ENCODE data around the gene NT5DC3. TPM values are rescaled to one million over a fixed set of nuclear protein-coding genes. Genes with fewer than 3 reads are reported as not detected.

Gene NT5DC3
- total and polyA plus RNA-seq, 3 experiments from 2014 or later = 0.93 to 10.0 (median 9.9) TPM

- Histone ChIP-seq H3K4me3 (ENCODE audit: low read length) (no peak overlapping the region), H3K36me3 (ENCODE audit: insufficient read depth, low read length) (no peaks in the 10 kb centered on the region), H3K27me3 (ENCODE audit: insufficient read depth, low read length, poor library complexity, severe bottlenecking) (no peaks in the 10 kb centered on the region), H3K9me3 (ENCODE audit: low read length) (no peaks in the 10 kb centered on the region), H3K27ac (ENCODE audit: low read depth, low read length) (no peak overlapping the region), H3K4me1 (ENCODE audit: insufficient read depth, low read length) (no peaks in the 10 kb centered on the region)
- DNase-seq = no peak
- POLR2A ChIA-PET = no interaction called here
- Mint-ChIP-seq H3K9me3 (no peaks in the 10 kb centered on the region), H3K27ac (no peak overlapping the region), H3K4me3 (no peak overlapping the region), H3K36me3 (peaks cover 3 to 20% (median 4%) of the 10 kb centered on the region in 3 donors), H3K4me1 (no peaks in the 10 kb centered on the region), H3K27me3 (no peaks in the 10 kb centered on the region)
- CTCF ChIA-PET = no interaction called here
These were observed 72.4 kb downstream of the NT5DC3 start for GRCh38 chr12:103768467-103769123.

- no peaks in the 10 kb centered on the region for H3K27me3 Mint-ChIP-seq
- Histone ChIP-seq H3K36me3 (ENCODE audit: insufficient read depth, low read length) (no peaks in the 10 kb centered on the region), H3K27ac (ENCODE audit: low read depth, low read length) (no peak overlapping the region), H3K27me3 (ENCODE audit: insufficient read depth, low read length, poor library complexity, severe bottlenecking) (no peaks in the 10 kb centered on the region), H3K4me3 (ENCODE audit: low read length) (no peak overlapping the region), H3K9me3 (ENCODE audit: low read length) (no peaks in the 10 kb centered on the region), H3K4me1 (ENCODE audit: insufficient read depth, low read length) (no peaks in the 10 kb centered on the region)
- no peak overlapping the region for H3K4me3 Mint-ChIP-seq
- no peaks in the 10 kb centered on the region for H3K4me1 Mint-ChIP-seq
- H3K36me3 Mint-ChIP-seq = peaks cover 12 to 25% (median 13%) of the 10 kb centered on the region in 3 donors
- ChIA-PET CTCF (no interaction called here), POLR2A (no interaction called here)
- no peak for DNase-seq
- H3K9me3 Mint-ChIP-seq = no peaks in the 10 kb centered on the region
- no peak overlapping the region for H3K27ac Mint-ChIP-seq
These were observed 75.0 kb downstream of the NT5DC3 start for GRCh38 chr12:103766028-103766427.

- H3K4me3 Mint-ChIP-seq = no peak overlapping the region
- CTCF ChIA-PET = no interaction called here
These were observed 75.7 kb downstream of the NT5DC3 start for GRCh38 chr12:103765322-103765721.

DNA sequence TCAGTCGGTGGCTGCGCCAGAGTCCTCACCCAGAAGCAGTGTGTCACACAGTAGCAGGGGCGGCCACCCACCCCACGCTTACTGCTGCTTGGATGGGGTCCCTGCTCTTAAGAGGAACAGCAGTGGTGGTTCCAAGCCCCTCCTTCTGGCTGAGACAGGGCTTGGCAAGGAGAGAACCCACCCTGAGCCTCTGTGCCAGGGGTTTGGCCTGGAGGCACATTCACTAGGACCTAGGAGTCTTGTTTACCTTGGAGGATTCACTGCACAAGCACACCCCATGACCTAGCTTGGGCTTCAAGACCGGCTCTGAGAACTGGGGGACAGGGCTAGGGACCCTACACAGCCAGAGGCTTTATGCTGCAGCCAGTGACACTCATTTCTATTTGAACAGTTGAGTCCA, 78.6 kb downstream of the NT5DC3 start:
- CTCF ChIA-PET = no interaction called here
- H3K27me3 Mint-ChIP-seq = no peaks in the 10 kb centered on the region

More at GRCh38 chr12:103765322-103765721, 75.7 kb downstream of the NT5DC3 start:
- Mint-ChIP-seq H3K27me3 (no peaks in the 10 kb centered on the region), H3K36me3 (peaks cover 12 to 20% (median 13%) of the 10 kb centered on the region in 3 donors), H3K9me3 (no peaks in the 10 kb centered on the region), H3K27ac (no peak overlapping the region), H3K4me1 (no peaks in the 10 kb centered on the region)
- Histone ChIP-seq H3K36me3 (ENCODE audit: insufficient read depth, low read length) (no peaks in the 10 kb centered on the region), H3K4me1 (ENCODE audit: insufficient read depth, low read length) (no peaks in the 10 kb centered on the region), H3K27ac (ENCODE audit: low read depth, low read length) (no peak overlapping the region), H3K4me3 (ENCODE audit: low read length) (no peak overlapping the region), H3K27me3 (ENCODE audit: insufficient read depth, low read length, poor library complexity, severe bottlenecking) (no peaks in the 10 kb centered on the region), H3K9me3 (ENCODE audit: low read length) (no peaks in the 10 kb centered on the region)
- DNase-seq = no peak
- POLR2A ChIA-PET = no interaction called here

GRCh38 chr12:103758310-103759089, 82.5 kb downstream of the NT5DC3 start:
- ChIA-PET POLR2A (interaction anchor here (0.5 kb wide), 1 partner anchor 383 kb away, joined by 3 read pairs; no protein-coding TSS in a partner anchor), CTCF (no interaction called here)
- H3K36me3 ChIP-seq (ENCODE audit: insufficient read depth, low read length) = no peaks in the 10 kb centered on the region
- no peaks in the 10 kb centered on the region for H3K27me3 Mint-ChIP-seq
- peaks cover 6 to 9% (median 8%) of the 10 kb centered on the region in 3 donors for H3K36me3 Mint-ChIP-seq
- no peak overlapping the region for H3K4me3 ChIP-seq (ENCODE audit: low read length)
- H3K4me1 Mint-ChIP-seq = no peaks in the 10 kb centered on the region
- peak overlapping the region in 1 of 8 donors; percentile 13 for H3K27ac Mint-ChIP-seq
- H3K9me3 Mint-ChIP-seq = no peaks in the 10 kb centered on the region
- DNase-seq = no peak
- no peak overlapping the region for H3K27ac ChIP-seq (ENCODE audit: low read depth, low read length)
- H3K27me3 ChIP-seq (ENCODE audit: insufficient read depth, low read length, poor library complexity, severe bottlenecking) = no peaks in the 10 kb centered on the region
- peak overlapping the region in 1 of 7 donors; percentile 64 for H3K4me3 Mint-ChIP-seq
- H3K9me3 ChIP-seq (ENCODE audit: low read length) = no peaks in the 10 kb centered on the region
- no peaks in the 10 kb centered on the region for H3K4me1 ChIP-seq (ENCODE audit: insufficient read depth, low read length)

More for the DNA sequence above, 78.6 kb downstream of the NT5DC3 start:
- peaks cover 12 to 20% (median 13%) of the 10 kb centered on the region in 3 donors for H3K36me3 Mint-ChIP-seq
- Histone ChIP-seq H3K9me3 (ENCODE audit: low read length) (no peaks in the 10 kb centered on the region), H3K4me1 (ENCODE audit: insufficient read depth, low read length) (no peaks in the 10 kb centered on the region), H3K27ac (ENCODE audit: low read depth, low read length) (no peak overlapping the region), H3K4me3 (ENCODE audit: low read length) (no peak overlapping the region), H3K27me3 (ENCODE audit: insufficient read depth, low read length, poor library complexity, severe bottlenecking) (no peaks in the 10 kb centered on the region), H3K36me3 (ENCODE audit: insufficient read depth, low read length) (no peaks in the 10 kb centered on the region)
- H3K9me3 Mint-ChIP-seq = no peaks in the 10 kb centered on the region
- H3K4me3 Mint-ChIP-seq = no peak overlapping the region
- POLR2A ChIA-PET = no interaction called here
- H3K4me1 Mint-ChIP-seq = no peaks in the 10 kb centered on the region
- DNase-seq = no peak
- no peak overlapping the region for H3K27ac Mint-ChIP-seq

DNA sequence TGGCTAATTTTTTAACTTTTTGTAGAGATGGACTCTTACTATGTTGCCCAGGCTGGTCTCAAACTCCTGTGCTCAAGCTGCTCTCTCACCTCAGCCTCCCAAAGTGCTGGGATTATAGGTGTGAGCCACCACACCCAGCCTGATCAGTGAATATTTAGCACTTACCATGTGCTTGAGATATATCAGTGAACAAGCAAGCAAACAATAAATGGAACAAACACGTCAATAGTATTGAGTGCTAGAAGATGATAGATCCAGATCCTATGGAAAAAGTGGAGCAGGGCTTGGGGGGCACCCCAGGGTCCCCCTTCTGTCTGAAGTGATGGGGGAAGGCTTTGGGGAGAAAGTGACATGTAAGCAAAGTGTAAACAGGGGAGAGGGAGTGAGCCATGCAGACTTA, 83.8 kb downstream of the NT5DC3 start:
- no peaks in the 10 kb centered on the region for H3K36me3 ChIP-seq (ENCODE audit: insufficient read depth, low read length)
- no peaks in the 10 kb centered on the region for H3K9me3 ChIP-seq (ENCODE audit: low read length)
- POLR2A ChIA-PET = no interaction called here
- Mint-ChIP-seq H3K4me3 (peak overlapping the region in 1 of 7 donors; percentile 15), H3K4me1 (no peaks in the 10 kb centered on the region), H3K36me3 (no peaks in the 10 kb centered on the region), H3K9me3 (no peaks in the 10 kb centered on the region), H3K27me3 (no peaks in the 10 kb centered on the region), H3K27ac (no peak overlapping the region)
- H3K4me3 ChIP-seq (ENCODE audit: low read length) = no peak overlapping the region
- no peak overlapping the region for H3K27ac ChIP-seq (ENCODE audit: low read depth, low read length)
- no peak for DNase-seq
- no peaks in the 10 kb centered on the region for H3K4me1 ChIP-seq (ENCODE audit: insufficient read depth, low read length)
- CTCF ChIA-PET = no interaction called here
- no peaks in the 10 kb centered on the region for H3K27me3 ChIP-seq (ENCODE audit: insufficient read depth, low read length, poor library complexity, severe bottlenecking)

GRCh38 chr12:103756443-103756842, 84.6 kb downstream of the NT5DC3 start:
- Mint-ChIP-seq H3K27ac (no peak overlapping the region), H3K4me3 (no peak overlapping the region), H3K9me3 (no peaks in the 10 kb centered on the region), H3K4me1 (no peaks in the 10 kb centered on the region), H3K27me3 (peaks cover 0 to 4% of the 10 kb centered on the region in 2 donors), H3K36me3 (no peaks in the 10 kb centered on the region)
- no peak overlapping the region for H3K27ac ChIP-seq (ENCODE audit: low read depth, low read length)
- DNase-seq = no peak
- no peak overlapping the region for H3K4me3 ChIP-seq (ENCODE audit: low read length)
- ChIA-PET POLR2A (no interaction called here), CTCF (no interaction called here)
- no peaks in the 10 kb centered on the region for H3K36me3 ChIP-seq (ENCODE audit: insufficient read depth, low read length)
- no peaks in the 10 kb centered on the region for H3K9me3 ChIP-seq (ENCODE audit: low read length)
- H3K4me1 ChIP-seq (ENCODE audit: insufficient read depth, low read length) = no peaks in the 10 kb centered on the region
- H3K27me3 ChIP-seq (ENCODE audit: insufficient read depth, low read length, poor library complexity, severe bottlenecking) = no peaks in the 10 kb centered on the region

GRCh38 chr12:103755425-103755824, 85.6 kb downstream of the NT5DC3 start:
- Mint-ChIP-seq H3K27ac (no peak overlapping the region), H3K4me1 (no peaks in the 10 kb centered on the region), H3K36me3 (no peaks in the 10 kb centered on the region), H3K4me3 (no peak overlapping the region), H3K27me3 (peaks cover 2 to 4% of the 10 kb centered on the region in 2 donors), H3K9me3 (no peaks in the 10 kb centered on the region)
- Histone ChIP-seq H3K9me3 (ENCODE audit: low read length) (no peaks in the 10 kb centered on the region), H3K36me3 (ENCODE audit: insufficient read depth, low read length) (no peaks in the 10 kb centered on the region), H3K4me1 (ENCODE audit: insufficient read depth, low read length) (no peaks in the 10 kb centered on the region), H3K27ac (ENCODE audit: low read depth, low read length) (no peak overlapping the region), H3K27me3 (ENCODE audit: insufficient read depth, low read length, poor library complexity, severe bottlenecking) (no peaks in the 10 kb centered on the region), H3K4me3 (ENCODE audit: low read length) (no peak overlapping the region)
- ChIA-PET CTCF (no interaction called here), POLR2A (no interaction called here)
- DNase-seq = no peak

Data from CD8-positive, alpha-beta memory T cell (primary cell).